CD4-positive, alpha-beta T cell (primary cell): ENCODE measurements around the gene MYLK4. TPM values are rescaled to one million over a fixed set of nuclear protein-coding genes. Genes with fewer than 3 reads are reported as not detected.

ENCODE experiments used
- ATAC-seq: fragments of 200-7000 bp; cut with Tn5 transposase; one replicate; pipeline ENCODE4 v1.10.0; 2022; ENCODE audit warnings: mild to moderate bottlenecking; ENCODE audit not compliant: poor library complexity
- CTCF ChIA-PET: fragments of 350-600 bp; sonication (Branson Sonifier 250); formaldehyde crosslinking; loops from one replicate; lab custom pipeline; 2021; ENCODE audit warnings: antibody characterized with exemption, inconsistent platforms; lab: Charles Lee
- POLR2A ChIA-PET: fragments of 350-600 bp; sonication (Branson Sonifier 250); formaldehyde crosslinking; loops from one replicate; lab custom pipeline; 2021; ENCODE audit warnings: antibody characterized with exemption, inconsistent platforms; lab: Charles Lee
- DNase-seq, 14 experiments: peaks; one replicate each; pipeline ENCODE4 v3.0.0-alpha.2; 2013 to 2020; ENCODE audit warnings: mixed read lengths in 2 of 14
- H3K27ac ChIP-seq, 2 donors: one replicate each; pipeline versions ENCODE4 v1.5.1 to v1.7.0; 2013; ENCODE audit warnings: low read length in 2 of 2, low read depth in 1 of 2, mild to moderate bottlenecking in 1 of 2
- H3K27me3 ChIP-seq, 2 experiments: 1 replicate in 1 of 2; 2 replicates in 1 of 2; pipeline versions ENCODE4 v1.6.1 to v1.7.0; 2013; ENCODE audit warnings: low read length in 2 of 2, control low read depth in 1 of 2, mild to moderate bottlenecking in 1 of 2, moderate library complexity in 1 of 2; ENCODE audit not compliant: insufficient read depth in 2 of 2, control insufficient read depth in 1 of 2
- H3K36me3 ChIP-seq: one replicate; pipeline ENCODE4 v1.6.1; 2013; ENCODE audit warnings: low read length, control low read depth; ENCODE audit not compliant: insufficient read depth
- H3K4me1 ChIP-seq: one replicate; pipeline ENCODE4 v1.6.1; 2013; ENCODE audit warnings: low read length, control low read depth; ENCODE audit not compliant: insufficient read depth
- H3K4me3 ChIP-seq: one replicate; pipeline ENCODE4 v1.5.1; 2013; ENCODE audit warnings: mild to moderate bottlenecking, low read length, moderate library complexity
- H3K9me3 ChIP-seq, 2 experiments: 1 replicate in 1 of 2; 2 replicates in 1 of 2; pipeline versions ENCODE4 v1.6.1 to v1.7.0; 2013; ENCODE audit warnings: low read length in 2 of 2, mild to moderate bottlenecking in 2 of 2, control low read depth in 1 of 2, moderate library complexity in 1 of 2; ENCODE audit not compliant: control insufficient read depth in 1 of 2, insufficient read depth in 1 of 2
- H3K27ac Mint-ChIP-seq: one replicate; pipeline ENCODE4 v1.8.0; 2020; ENCODE audit warnings: mixed read lengths
- H3K27me3 Mint-ChIP-seq: one replicate; pipeline ENCODE4 v1.8.0; 2021; ENCODE audit warnings: mixed read lengths
- H3K36me3 Mint-ChIP-seq: one replicate; pipeline ENCODE4 v1.8.0; 2021; ENCODE audit warnings: low read depth, mixed read lengths
- H3K4me1 Mint-ChIP-seq: one replicate; pipeline ENCODE4 v1.8.0; 2021; ENCODE audit warnings: low read depth, mixed read lengths
- H3K4me3 Mint-ChIP-seq: one replicate; pipeline ENCODE4 v1.8.0; 2020; ENCODE audit warnings: mild to moderate bottlenecking, mixed read lengths
- H3K9me3 Mint-ChIP-seq: one replicate; pipeline ENCODE4 v1.8.0; 2020; ENCODE audit warnings: mixed read lengths
- intact Hi-C, 2 experiments: fragments of 100-400 bp; cut with DNase I in 1 of 2; cut with micrococcal nuclease in 1 of 2; formaldehyde crosslinking; loops; one replicate each; pipeline versions ENCODE4 v1.15.1 to v1.9.0; 2023 to 2025; cut with DNase I, micrococcal nuclease
- total RNA-seq, 174 experiments: library from RNA in 2 of 174; stranded (reverse) in 2 of 174; gene quantifications; one replicate each; pipeline ENCODE4 v1.2.3 and lab custom pipeline; 2021 to 2026
- TF ChIP-seq, protein P1 (sequence below): fragments of 200-600 bp; IDR thresholded peaks from one replicate; pipeline ENCODE4 v1.8.0; 2022; ENCODE audit warnings: antibody characterized with exemption, mild to moderate bottlenecking

Gene MYLK4
- total RNA-seq, 2 experiments from 2014 or later: 1.6 to 2.0 TPM

DNA sequence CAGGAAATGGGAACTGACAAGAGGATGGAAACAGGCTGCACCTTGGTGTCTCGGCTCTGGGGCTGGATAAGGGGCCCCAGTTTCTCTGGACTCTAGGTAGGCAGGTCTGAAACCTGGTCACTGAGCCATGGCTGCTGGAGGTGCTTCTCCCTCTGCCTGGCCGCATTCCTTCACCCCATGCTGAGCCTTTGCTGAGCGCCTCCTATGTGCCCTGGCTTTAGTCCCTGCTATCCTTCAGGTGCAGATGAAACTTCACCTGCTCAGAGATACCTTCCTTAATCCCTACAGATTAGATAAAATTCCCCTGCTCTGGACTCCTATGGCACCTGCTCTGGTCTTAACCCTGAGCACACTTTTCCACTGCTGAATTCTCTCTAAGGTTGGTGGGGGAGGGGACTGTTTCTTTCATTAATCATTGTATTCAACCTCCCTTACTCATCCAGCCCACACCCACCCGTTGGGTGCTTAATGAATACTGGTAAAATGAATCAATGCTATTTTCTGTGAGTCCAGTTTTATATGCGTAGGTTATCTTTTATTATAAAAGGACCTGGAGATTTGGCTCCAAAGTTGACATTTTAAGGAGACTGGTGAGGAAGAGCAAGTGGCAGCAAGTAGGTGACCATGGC lies 19.3 kb downstream of the MYLK4 start:
- H3K27me3 ChIP-seq: no peaks in the 10 kb centered on the region
- TF ChIP-seq, protein P1, sequence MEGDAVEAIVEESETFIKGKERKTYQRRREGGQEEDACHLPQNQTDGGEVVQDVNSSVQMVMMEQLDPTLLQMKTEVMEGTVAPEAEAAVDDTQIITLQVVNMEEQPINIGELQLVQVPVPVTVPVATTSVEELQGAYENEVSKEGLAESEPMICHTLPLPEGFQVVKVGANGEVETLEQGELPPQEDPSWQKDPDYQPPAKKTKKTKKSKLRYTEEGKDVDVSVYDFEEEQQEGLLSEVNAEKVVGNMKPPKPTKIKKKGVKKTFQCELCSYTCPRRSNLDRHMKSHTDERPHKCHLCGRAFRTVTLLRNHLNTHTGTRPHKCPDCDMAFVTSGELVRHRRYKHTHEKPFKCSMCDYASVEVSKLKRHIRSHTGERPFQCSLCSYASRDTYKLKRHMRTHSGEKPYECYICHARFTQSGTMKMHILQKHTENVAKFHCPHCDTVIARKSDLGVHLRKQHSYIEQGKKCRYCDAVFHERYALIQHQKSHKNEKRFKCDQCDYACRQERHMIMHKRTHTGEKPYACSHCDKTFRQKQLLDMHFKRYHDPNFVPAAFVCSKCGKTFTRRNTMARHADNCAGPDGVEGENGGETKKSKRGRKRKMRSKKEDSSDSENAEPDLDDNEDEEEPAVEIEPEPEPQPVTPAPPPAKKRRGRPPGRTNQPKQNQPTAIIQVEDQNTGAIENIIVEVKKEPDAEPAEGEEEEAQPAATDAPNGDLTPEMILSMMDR: no peak
- Mint-ChIP-seq H3K27me3 (peaks cover 5% of the 10 kb centered on the region), H3K4me3 (no peak overlapping the region), H3K4me1 (no peaks in the 10 kb centered on the region), H3K27ac (no peak overlapping the region), H3K9me3 (no peaks in the 10 kb centered on the region), H3K36me3 (no peaks in the 10 kb centered on the region)
- ATAC-seq (no peak), DNase-seq (no peak)
- CTCF ChIA-PET: no interaction called here
- H3K36me3 ChIP-seq: no peaks in the 10 kb centered on the region
- intact Hi-C loops: no loop called here
- H3K9me3 ChIP-seq: no peaks in the 10 kb centered on the region
- no peak overlapping the region for H3K4me3 ChIP-seq
- POLR2A ChIA-PET: no interaction called here
- H3K4me1 ChIP-seq: no peaks in the 10 kb centered on the region
- H3K27ac ChIP-seq: no peak overlapping the region

DNA sequence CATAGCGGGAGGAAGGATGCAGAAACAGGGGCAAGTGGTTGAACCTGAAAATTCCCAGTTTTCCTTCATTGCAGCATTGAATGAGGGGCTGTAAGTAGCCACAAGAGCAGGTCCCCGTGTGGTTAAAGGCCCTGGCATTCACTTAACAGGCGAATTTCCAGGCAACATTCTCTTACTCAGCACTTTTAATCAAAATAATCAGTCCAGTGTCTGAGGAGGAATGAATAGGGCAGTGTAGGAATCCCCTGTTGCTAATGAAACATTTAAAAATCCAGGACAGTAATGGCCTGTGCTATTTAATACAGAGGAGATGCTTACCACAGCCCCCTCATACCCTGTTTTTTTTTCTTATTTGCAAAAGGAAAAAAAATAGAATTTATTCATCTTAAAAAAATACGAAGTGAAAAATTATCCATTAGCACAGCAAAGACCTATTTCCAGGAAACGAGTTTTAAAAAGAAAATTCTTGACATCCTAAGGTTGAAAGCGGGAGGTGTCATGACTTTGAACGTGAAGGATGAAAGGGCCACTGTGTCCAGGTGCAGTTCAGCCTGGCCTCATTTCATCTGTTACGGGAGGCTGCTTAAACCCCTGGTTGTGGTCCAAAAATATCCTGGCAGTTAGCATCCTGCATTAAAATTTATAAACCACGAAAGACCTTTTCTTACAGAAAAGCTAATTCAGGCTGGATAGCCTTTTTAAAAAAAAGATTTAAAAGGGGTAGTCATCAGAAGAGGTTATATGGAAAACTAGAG lies 20.2 kb downstream of the MYLK4 start:
- TF ChIP-seq, protein P1: no peak
- Mint-ChIP-seq H3K27me3 (peaks cover 5% of the 10 kb centered on the region), H3K4me1 (no peaks in the 10 kb centered on the region), H3K36me3 (no peaks in the 10 kb centered on the region), H3K9me3 (no peaks in the 10 kb centered on the region), H3K27ac (no peak overlapping the region), H3K4me3 (no peak overlapping the region)
- intact Hi-C loops: no loop called here
- H3K27me3 ChIP-seq: no peaks in the 10 kb centered on the region
- H3K27ac ChIP-seq: no peak overlapping the region
- ChIA-PET CTCF (no interaction called here), POLR2A (no interaction called here)
- no peak for DNase-seq
- no peak for ATAC-seq
- no peaks in the 10 kb centered on the region for H3K9me3 ChIP-seq
- H3K4me3 ChIP-seq: no peak overlapping the region
- H3K4me1 ChIP-seq: no peaks in the 10 kb centered on the region
- H3K36me3 ChIP-seq: no peaks in the 10 kb centered on the region

DNA sequence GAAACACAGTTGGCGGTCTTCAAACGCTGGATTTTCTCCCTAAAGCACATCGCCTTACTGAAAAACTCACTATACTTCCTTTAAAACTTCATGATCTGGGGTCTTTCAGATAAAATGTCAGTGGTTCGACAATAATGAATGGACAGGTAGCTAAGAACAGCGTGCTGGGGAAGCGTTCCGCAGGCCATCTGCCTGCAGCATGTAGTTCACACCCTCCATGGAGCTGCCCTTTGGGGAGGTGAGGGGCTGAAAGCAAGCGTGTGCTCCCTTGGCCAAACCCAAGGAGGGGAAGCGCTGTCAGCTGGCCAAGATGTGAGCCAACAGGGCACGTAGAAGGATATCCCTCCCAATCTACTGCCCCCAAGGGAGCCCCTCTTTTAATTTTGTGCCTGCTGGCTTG lies 20.8 kb downstream of the MYLK4 start:
- H3K27me3 Mint-ChIP-seq: peaks cover 5% of the 10 kb centered on the region
- CTCF ChIA-PET: no interaction called here
- no peak for DNase-seq
- no peak overlapping the region for H3K27ac Mint-ChIP-seq
- no peak for ATAC-seq
- Histone ChIP-seq H3K27me3 (no peaks in the 10 kb centered on the region), H3K9me3 (no peaks in the 10 kb centered on the region), H3K4me1 (no peaks in the 10 kb centered on the region), H3K4me3 (no peak overlapping the region), H3K27ac (no peak overlapping the region), H3K36me3 (no peaks in the 10 kb centered on the region)
- intact Hi-C loops: no loop called here
- TF ChIP-seq, protein P1: no peak
- H3K4me1 Mint-ChIP-seq: no peaks in the 10 kb centered on the region
- H3K4me3 Mint-ChIP-seq: no peak overlapping the region
- H3K9me3 Mint-ChIP-seq: no peaks in the 10 kb centered on the region
- H3K36me3 Mint-ChIP-seq: no peaks in the 10 kb centered on the region
- POLR2A ChIA-PET: no interaction called here
